Gastroesophageal sphincter (tissue), 3 donors: ENCODE measurements around the gene CCDC195.
"Not testable (repeated sequence)": the region's sequence is repeated elsewhere in the genome, so short reads cannot be mapped to it uniquely, and the experiment has no call there.

Experiments
- CTCF ChIP-seq, 4 experiments: fragments of 200-600 bp in 2 of 4; fragments of 450-650 bp in 2 of 4; sonication (generic) in 1 of 4; IDR thresholded peaks; one replicate each; pipeline ENCODE4 v1.5.1; 2017 to 2019; ENCODE audit warnings: antibody characterized with exemption in 4 of 4, mild to moderate bottlenecking in 2 of 4, moderate library complexity in 2 of 4
- EP300 ChIP-seq: sonication (generic); formaldehyde crosslinking; IDR thresholded peaks from one replicate; pipeline ENCODE4 v1.6.1; 2017; ENCODE audit warnings: antibody characterized with exemption, mild to moderate bottlenecking
- POLR2A ChIP-seq, 2 donors: fragments of 450-650 bp; IDR thresholded peaks; one replicate each; pipeline ENCODE4 v1.6.1; 2017; ENCODE audit warnings: antibody characterized with exemption in 2 of 2, mild to moderate bottlenecking in 2 of 2, moderate library complexity in 1 of 2

DNA sequence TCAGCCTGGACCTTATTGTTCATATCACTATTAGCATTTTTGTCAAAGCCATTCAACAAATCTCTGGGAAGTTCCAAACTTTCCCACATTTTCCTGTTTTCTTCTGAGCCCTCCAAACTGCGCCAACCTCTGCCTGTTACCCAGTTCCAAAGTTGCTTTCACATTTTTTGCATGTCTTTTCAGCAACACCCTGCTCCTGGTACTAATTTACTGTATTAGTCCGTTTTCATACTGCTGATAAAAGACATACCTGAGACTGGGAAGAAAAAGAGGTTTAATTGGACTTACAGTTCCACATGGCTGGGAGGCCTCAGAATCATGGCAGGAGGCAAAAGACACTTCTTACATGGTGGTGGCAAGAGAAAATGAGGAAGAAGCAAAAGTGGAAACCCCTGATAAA is 52.8 kb downstream of the CCDC195 start:
- not testable (repeated sequence) for TF ChIP-seq CTCF (IDR thresholded peaks at IDR 0.05); POLR2A (IDR thresholded peaks at IDR 0.05); EP300
